GM19099 (cell line): Measurements from ENCODE around the gene ZSCAN5A.
"Not testable (repeated sequence)": the region's sequence is repeated elsewhere in the genome, so short reads cannot be mapped to it uniquely, and the experiment has no call there.

Experiments
- POLR2A ChIP-seq: IDR thresholded peaks from 3 replicates; pipeline ENCODE4 v1.6.1; 2011; ENCODE audit warnings: low read depth; ENCODE audit not compliant: insufficient read length; ENCODE audit errors: extremely low read depth

Gene ZSCAN5A

DNA sequence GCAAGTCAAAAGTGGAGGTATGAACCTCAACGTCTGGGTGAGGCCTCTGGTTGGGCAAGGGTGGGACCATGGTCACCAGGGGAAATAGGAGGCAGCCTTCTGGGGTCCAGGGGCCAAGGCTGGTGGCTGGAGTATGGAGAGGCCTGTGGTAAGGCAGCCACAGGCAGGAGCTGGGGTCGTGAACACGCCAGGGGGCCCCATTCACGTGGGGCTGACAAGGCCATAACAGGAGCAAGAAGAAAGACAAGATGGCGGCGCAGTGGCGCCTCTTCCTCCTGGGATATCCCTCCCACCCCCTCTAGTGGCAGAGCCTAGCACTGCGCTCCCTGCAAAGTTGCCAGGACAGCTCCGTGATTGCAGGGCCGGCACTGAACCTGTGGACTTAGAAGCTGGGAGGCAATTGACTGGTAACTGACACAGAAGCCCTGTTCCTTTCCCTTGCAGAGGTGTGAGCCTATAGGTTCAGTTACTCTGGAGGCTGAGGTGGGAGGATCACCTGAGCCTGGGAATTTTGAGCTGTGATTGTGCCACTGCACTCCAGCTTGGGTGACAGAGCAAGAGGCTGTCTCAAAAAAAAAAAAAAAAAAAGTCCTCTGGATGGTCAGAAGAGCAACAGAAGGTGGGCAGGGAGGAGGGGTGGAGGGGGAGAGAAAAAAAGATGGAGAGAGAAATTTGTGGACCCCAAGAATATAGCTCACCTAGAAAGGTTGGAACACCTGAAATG is 61.8 kb downstream of the ZSCAN5A start:
- TF ChIP-seq POLR2A = no peak

DNA sequence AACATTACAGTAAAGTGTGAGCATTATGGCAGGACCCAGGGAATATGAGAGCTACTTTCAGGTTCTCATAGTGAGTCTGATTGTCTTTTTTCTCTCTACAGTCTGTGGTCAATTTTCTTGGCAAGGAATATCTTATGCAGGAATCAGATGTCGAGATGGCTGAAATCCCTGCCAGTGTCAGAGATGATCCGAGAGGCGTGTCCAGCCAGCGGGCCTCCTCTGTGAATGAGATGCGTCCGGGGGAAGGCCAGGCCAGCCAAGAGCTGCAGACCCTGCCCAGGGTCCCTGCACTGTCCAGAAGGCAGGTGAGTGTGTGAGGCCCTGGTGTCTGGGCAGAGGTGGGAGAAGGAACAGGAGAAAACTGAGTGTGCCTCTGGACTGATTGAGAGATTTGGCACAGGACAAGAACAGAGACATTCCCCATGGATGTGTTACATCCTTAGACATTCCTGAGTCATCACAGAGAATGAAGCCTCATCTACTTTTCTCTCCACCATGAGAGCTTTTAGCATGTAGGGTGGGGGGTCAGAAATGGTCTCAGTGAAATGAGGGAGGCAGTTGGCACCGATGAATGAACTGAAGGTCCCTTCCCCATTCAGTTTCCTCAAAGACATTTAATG is 69.4 kb downstream of the ZSCAN5A start:
- TF ChIP-seq POLR2A = no peak

DNA sequence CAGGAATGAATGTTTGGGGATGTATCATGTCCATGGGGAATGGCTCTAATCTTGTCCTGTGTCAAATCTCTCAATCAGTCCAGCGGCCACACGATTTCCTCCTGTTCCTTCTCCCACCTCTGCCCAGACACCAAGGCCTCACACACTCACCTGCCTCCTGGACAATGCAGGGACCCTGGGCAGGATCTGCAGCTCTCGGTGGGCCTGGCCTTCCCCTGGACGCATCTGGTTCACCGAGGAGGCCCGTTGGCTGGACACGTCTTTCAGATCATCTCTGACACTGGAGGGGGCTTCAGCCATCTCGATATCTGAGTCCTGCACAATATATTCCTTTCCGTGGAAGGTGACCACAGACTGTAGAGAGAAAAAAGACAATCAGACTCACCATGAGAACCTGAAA is 91.2 kb downstream of the ZSCAN5A start:
- TF ChIP-seq POLR2A = no peak

DNA sequence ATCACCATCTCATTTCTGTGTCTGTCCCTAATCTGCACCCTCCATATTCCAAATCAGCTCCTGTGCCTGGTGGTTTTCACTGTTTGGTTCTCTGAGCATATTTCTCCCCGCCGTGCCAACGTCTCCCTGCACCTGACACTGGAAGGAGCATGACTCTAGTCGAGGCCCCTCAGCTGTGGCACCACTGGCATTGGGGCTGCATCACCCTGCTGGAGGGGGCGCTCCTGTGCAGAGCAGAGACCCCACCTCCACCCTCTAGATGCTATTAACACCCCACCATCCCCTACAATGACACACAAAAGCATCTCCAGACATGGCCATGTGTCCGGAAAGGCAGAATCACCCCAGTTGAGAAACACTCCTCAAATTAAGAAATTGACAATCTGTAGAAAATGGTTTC is 91.7 kb downstream of the ZSCAN5A start:
- TF ChIP-seq POLR2A = no peak

DNA sequence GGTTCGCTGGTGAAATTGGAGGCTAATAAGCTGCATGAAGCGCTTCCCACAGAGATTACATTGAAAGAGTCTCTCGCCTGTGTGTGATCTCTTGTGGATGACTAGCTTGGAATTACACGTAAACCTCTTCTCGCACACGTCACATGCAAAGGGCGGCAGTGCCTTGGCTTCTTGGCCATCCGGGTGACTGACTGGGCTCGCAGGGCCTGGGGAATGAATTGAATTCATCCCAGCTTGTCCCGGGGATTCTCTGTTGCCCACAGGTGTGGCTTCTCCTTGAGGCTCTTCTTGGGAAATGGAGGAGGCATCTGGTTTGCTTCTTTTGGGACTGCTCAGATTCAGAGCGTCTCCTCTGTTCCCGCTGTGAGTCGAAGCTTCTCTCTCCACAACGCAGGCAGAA is 92.8 kb downstream of the ZSCAN5A start:
- no peak for TF ChIP-seq POLR2A

DNA sequence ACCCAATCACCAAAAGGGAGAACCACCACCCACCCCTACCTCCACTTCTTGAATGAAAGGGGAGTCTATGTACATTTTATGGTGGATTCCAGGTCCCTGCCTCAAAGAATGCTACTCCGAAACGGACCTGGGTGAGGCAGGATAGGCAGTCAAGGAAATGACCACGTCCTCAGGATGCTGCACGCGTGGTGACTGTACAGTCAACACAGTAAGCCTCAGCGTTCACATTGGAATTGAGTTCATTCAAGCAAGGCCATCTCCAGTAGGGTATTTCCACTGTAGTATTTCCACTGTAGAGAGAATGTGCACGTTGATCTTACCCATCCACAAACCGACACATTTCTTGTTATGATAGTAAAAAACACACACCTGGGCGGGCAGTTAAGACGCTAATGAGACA is 95.7 kb downstream of the ZSCAN5A start:
- no peak for TF ChIP-seq POLR2A

DNA sequence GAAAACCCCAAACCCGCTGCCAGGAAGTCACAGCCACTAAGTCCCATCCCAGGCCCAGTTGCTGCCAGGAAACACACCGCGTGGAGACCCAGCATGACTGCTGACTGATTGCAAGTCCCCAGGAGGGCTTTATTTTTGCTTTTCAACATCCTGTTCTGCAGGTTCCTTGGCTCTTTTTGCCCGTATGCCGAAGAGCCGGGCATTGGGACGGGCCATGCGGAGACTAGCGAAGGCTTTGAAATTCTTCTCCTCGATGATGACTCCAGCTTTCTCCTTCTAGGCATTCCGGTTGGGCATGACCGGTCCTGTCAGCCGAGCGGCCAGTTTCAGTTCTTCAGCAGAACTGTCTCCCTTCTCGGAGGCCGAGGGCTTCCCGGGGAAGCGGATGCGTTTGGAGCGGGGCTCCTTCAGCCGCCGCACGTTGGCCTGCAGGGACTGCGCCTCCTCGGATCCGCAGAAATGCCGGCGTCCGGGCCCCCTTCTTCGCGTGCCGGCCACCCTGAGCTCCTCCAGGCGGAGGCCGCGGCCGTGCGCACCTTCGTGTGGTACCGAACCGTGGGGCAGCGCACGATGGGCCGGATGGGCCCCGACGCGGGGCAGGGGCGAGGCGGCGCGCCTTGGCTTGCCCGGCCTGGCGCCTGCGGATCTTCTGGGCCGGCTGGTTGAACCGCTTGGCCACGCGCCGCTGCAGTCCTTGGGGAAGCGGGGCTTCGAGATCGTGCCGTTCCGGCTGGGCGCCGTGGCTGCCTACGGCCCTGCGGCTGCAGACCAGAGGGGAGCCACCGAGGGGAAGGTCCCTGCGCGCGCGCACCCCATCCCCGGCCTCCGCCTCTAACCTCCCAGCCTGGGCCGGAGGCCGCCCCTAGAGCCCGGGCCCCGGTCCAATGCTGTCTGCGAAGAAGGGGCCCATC is 97.3 kb downstream of the ZSCAN5A start:
- no peak for TF ChIP-seq POLR2A

DNA sequence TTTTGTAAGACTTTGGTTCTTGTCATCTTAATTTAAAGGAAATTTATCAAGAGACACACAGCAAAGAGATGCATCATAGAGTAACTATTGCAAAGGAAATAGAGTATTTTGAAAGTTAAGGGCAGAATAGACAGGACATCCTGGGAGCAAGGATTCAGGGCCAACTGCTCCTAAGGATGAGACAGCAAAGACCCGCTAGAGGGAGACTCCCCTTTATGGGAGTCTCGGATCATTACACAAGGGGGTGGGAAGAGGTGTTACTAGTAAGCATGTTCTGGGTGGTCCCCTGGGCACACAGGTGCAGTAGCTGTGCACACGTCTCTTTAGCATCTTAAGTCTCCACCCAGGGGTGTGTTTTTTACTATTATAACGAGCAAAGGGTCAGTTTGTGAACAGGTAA is 102.9 kb downstream of the ZSCAN5A start:
- no peak for TF ChIP-seq POLR2A

DNA sequence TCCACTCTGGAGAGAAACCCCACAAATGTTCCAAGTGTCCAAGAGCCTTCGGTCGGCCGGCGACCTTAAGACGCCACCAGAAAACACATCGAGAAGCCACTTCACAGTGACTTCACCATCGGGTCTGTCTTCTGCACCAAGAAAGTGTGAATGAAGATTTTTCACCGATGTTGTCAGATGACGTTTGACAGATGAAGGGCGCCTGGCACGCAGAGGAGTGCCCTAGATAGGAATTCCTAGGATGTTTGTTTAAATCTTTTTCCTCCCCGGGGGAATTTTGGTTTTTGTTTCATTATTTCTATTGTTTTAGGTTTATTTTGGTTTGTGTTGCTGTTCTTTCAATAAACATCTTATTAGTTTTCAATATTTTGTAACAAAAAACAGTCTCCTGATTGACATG is 105.5 kb downstream of the ZSCAN5A start:
- TF ChIP-seq POLR2A = no peak

DNA sequence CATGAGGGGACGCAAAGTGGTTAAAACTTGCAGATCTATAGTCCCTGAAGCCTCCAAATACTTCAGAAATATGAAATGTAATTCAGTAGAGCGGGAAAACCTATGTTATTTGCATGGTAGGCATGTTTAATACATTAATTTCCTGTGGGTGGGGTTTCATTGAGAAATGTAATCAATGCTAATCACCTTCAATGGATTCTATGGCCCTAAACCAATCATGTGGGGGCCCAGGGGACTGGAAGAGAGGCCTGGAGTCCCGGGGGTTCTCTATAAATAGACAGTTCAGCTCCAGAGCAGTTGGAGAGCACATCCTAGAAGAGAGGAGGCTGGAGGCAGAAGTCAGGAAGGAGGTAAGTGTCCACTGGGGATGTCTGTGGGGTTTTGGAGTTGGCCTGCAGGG is 112.7 kb downstream of the ZSCAN5A start, which contains the start of gene ZSCAN5C:
Gene ZSCAN5C (plus strand): TSS at position 301 of the 400 bp plus-strand sequence. CDS start 3,641 bp downstream, outside the sequence.
- TF ChIP-seq POLR2A = no peak

DNA sequence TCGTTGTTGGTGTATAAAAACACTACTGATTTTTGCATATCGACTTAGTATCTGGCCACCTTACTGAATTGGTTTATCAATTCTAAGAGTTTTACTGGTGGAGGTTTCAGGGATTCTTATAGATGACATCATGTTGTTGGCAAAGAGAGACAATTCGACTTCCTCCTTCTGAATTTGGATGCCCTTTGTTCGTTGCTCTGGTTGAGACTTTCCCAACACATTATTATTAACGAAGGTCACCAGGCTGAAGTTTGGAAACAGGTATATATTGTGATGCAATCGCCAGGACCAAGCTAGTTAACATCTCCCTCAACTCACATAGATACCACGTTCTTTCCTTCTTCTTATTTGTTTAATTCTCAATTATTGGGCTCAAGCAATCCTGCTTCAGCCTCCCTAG is 115.0 kb downstream of the ZSCAN5A start:
- no peak for TF ChIP-seq POLR2A

DNA sequence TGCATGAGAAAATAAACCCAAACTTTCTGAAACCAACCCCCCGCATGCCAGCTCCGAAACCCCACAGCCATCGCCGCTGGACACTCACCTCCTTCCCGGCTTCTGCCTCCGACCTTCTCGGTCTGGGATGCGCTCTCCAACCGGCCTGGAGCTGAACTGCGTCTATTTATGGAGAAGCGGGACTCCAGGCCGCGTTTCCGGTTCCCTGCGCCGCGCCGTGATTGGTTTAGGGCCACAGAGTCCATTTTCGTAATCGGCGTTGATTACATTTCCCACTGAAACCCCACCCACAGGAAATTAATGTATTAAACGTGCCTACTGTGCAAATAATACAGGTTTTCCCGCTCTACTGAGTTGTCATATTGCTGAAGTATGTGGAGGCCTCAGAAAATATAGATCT is 117.0 kb downstream of the ZSCAN5A start, which contains the start of gene ZSCAN5B:
Gene ZSCAN5B (minus strand): TSS at position 138 of the 400 bp plus-strand sequence. CDS start 4,731 bp downstream, outside the sequence.
- TF ChIP-seq POLR2A = not testable (repeated sequence)

DNA sequence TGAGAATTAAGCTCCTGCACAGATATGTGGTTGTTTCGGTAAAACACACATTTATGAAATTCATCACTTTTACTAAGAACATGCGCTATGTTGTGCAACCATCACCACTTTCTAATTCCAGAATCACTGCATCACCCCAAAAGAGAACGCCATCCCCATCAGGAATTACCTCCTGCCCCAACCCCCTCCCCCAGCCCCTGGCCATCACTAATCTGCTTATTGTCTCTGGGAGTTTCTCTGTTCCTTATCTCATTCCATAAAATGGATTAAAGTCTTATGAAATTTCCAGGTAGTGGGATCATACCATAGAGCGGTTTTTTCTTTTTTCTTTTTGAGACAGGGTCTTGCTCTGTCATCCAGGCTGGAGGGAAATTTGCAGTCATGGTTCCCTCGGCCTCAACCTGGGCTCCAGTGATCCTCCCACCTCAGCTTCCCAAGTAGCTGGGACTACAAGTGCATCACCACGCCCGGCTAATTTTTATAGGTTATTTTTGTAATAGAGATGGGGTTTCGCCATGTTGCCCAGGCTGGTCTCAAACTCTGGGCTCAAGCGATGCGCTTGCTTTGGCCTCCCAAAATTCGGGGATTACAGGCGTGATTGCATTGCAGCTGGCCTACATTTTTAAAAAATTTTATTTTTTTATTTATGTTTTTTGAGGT is 120.5 kb downstream of the ZSCAN5A start:
- no peak for TF ChIP-seq POLR2A

DNA sequence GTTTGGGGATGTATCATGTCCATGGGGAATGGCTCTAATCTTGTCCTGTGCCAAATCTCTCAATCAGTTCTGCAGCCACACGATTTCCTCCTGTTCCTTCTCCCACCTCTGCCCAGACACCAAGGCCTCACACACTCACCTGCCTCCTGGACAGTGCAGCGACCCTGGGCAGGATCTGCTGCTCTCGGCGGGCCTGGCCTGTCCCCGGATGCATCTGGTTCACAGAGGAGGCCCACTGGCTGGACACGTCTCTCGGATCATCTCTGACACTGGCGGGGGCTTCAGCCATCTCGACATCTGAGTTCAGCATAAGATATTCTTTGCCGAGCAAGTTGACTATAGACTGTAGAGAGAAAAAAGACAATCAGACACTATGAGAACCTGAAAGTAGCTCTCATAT is 122.9 kb downstream of the ZSCAN5A start:
- no peak for TF ChIP-seq POLR2A

DNA sequence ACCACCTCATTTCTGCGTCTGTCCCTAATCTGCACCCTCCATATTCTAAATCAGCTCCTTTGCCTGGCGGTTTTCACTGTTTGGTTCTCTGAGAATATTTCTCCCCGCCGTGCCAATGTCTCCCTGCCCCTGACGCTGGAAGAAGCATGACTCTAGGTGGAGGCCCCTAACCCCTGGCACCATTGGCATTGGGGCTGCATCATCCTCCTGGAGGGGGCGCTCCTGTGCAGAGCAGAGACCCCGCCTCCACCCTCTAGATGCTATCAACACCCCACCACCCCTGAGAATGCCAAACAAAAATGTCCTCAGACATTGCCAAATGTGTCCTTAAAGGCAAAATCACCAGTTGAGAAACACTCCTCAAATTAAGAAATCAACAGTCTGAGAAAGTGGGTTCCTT is 123.5 kb downstream of the ZSCAN5A start:
- no peak for TF ChIP-seq POLR2A
